Stimulated activated CD8-positive, alpha-beta memory T cell treated with anti-CD3 and anti-CD28 coated beads, Interleukin-15, amount 100 ng/mL, for 1 hour (primary cell): Measurements from ENCODE around the gene IFT122.

Experiments used
- DNase-seq: peaks from one replicate; pipeline ENCODE4 v3.0.0-alpha.2; 2020; ENCODE audit warnings: low read depth

Gene IFT122

DNA sequence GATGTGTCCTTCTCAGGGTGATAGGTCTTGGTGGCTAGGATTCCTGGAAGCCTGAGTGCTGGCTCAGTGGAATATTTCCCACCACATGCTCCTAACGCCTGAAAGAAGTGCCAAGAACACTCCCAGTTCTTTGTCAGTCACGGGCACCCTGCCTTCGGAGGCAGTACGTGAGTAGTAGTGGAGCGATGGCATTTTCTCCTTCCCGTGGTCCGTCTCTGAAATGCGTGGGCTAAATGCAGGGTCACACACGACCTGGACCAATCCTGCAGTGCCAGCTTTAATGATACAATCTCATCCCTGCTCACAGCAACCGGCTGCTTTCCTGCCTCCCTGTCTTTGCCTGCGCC, 117.5 kb downstream of the IFT122 start:
- no peak for DNase-seq

DNA sequence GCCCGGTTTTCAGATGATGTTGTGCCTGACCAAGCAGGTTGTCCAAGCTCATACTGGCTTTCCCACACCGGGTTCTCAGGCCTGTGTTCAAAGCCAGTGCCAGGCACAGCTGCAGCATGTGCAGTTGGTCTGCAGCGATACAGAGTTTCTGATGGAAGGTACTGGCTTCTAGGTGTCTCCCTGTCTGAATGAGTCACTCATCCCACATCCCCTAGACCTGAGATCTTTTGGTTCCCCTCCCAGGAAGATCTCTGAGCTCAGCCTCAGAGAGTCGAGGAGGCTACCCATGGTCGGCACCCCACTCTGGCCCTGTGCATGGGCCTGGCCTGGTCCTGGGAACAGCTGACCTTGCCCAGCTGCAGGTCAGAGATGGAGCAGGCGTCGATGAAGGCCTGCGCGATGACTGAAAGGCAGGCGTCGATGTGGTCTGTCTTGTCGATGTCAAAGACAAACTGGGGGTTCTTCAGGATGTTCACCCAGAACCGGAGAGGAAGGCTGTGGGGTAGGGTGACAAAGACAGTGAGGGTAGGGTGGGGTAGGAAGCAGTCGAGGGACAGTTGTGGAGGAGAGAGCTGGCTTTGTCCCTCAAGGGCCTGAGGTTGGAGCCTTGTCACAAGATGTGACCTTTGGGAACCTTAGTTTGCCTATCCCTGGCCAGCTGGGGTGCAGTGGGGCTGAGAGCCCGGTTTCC, 118.2 kb downstream of the IFT122 start:
- DNase-seq, result no peak

DNA sequence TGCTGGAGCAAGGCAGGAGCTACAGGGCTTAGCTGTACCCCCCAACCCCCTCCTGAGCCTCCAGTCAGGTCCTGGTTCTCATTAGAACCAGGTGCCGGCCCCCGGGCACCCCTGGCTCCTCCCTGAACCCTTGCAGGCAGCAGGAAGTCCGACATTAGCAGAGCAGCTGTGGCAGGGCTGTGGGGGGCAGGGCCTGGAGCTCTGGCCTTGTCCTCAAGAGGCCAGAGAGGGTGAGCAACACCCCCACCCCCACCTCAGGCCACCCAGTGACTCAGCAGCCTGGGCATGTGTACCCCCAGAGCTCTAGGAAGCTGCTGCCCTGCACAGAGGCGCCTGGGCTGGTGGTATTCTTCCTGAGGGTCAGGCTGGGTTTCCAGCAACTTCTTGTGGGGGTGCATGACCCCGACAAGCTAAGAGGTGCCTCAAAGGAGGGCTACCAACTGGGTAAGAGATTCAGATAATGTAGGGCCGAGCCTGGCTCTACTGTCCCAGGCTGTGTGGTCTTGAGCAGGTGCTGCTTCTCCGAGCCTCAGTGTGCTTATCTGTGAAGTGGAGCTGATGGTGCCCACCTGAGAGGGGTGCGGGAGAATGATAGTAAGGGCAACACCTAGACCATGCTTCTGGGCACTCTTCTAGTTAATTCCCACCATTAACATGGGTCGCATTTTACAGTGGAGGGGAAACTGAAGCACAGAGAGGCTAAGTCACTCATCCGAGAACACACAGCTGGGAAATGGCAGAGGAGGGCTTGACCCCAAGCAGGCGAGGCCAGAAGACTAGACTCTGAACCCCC, 118.9 kb downstream of the IFT122 start:
- DNase-seq, result no peak

DNA sequence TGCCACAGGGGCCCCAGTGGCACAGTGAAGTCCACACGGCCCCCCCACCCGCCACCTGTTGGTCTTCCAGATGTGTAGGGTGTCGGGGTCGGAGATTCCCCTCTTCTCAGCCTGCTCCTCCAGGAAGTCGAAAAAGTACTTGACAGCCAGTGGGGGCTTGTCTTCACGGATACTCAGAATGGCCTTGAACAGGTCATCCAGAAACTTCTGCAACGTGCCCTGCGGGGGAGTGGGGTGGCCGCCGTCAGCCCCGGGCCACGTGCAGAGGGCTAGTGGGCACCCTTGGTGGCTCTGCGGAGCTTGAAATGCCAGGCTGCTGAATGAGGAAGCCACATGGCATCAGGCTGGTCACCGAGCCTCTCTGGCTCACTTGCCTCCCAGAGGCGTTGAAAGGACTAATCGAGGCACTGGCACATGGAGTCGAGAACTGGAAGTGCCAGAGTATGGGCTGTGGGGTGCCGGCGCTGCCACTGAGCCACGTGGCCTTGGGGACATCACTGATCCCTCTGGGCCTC, 119.6 kb downstream of the IFT122 start:
- DNase-seq, result no peak

DNA sequence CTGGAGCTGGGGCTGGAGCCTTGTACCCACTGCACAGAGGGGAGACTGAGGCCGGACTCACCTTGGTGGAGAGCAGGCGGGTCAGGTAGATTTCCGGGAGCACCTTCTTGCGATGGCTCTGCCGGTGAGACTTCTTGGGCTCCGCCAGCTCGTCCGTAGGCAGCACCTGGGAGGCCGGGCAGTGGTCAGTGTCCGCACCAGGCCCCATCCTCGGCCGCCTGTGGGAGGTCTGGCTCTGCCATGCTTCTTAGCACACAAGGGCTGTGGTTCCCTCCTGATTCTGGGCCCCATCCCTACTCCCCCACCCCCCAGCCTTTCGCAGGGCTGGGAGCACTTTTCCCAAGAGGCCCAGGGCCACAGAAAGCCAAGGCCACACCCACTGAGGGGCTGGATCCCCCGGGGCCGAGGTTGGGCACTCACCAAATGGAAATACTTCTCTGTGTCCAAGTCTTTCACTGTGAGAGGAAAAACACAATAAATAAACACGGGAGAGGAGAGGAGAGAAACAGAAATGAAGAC, 120.3 kb downstream of the IFT122 start:
- DNase-seq, result no peak

DNA sequence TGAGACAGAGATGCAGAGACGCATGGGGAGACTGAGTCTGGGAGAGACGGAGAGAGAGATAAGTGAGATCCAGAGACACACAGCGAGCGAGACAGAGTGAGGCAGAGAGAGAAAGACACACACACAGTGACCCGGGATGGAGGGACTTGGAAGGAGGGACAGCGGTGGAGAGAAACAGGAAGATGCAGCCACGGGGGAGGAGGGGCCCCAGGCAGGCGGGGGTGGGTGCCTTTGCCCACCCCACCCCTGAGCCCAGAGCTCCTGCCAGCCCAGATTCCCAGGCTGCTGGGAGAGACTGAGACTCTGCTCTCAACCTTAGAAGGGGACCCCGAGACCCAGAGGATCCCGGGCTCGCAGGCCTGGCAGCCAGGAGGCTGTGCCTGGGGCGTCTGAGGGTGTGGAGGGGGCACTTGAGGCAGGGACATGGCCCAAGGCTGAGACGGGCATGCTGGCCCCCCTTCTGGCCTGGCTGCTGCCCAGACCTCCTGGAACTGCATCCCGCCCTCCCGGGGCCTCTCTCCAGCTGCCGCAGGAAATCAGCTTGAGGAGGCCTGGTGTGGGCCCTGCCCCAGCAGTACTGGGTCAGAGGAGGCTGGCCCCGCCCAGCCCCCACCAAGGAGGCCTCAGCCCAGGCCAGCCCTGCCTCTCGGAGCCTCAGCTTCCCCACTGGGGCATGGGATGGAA, 121.0 kb downstream of the IFT122 start:
- DNase-seq, result no peak

DNA sequence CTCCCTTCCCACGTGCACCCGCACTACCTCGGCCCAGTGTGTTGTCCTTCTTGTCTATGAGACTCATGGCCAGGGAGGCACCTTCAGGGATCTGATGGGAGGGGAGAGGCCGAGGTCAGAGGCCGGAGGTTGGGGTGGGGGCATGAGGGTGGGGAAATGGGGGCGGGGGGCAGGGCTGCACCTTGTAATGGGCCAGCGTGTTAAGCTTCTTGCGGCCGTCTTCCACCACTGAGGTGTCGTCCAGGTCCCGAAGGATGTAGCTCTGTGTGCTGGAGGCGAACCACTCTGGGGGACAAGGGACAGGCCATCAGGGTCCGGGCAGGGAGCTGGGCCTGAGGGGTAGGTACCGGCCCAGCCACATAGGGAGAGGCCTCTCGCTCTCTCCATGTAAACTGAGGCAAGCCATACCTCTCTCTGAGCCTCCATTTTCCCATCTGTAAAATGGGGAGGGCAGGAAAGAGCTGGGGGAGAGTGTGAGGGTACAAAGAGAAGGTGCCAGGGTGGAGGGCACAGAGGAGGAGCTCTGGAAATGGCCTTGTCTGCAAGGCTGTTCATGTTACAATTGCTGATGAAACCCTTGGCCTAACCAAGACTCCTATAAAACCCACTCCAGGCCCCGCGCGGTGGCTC, 121.7 kb downstream of the IFT122 start:
- DNase-seq, result no peak

DNA sequence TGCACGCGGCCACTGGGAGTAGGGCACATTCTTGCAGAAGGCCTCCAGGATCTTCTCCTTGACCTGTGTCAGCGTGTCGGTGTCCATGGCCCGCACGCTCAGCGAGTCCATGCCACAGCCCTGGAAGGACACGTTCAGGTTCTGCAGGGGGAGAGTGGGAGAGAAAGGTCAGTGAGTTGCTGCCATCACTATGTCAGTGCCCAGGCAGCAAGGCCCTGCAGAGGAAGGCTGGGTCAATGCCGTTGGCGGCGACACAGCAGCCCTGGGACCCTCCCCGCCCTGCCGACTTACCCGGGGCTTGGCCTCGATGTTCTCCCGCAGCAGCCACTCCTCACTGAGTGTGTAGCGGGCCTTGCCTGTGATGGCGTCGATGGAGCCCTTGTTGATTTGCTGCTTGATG, 122.8 kb downstream of the IFT122 start:
- DNase-seq, result no peak

DNA sequence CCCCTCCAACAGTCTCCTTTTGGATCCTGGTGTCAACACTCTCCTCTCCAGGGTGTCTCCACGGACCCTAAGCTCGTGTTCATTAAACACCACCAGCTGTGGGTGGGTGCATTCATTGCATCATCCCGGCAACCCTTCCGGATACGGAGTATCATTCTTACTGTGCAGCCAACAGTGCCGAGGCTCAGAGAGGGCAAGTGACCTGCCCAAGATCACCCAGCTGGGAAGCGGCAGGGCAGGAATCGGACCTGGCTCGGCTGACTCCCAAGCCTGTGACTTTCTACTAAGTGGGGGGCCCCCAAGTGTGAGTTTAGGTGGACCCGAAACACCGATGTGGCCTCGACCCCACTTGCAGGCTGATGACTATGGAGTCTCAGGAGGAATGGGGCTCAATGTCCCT, 123.3 kb downstream of the IFT122 start:
- no peak for DNase-seq

DNA sequence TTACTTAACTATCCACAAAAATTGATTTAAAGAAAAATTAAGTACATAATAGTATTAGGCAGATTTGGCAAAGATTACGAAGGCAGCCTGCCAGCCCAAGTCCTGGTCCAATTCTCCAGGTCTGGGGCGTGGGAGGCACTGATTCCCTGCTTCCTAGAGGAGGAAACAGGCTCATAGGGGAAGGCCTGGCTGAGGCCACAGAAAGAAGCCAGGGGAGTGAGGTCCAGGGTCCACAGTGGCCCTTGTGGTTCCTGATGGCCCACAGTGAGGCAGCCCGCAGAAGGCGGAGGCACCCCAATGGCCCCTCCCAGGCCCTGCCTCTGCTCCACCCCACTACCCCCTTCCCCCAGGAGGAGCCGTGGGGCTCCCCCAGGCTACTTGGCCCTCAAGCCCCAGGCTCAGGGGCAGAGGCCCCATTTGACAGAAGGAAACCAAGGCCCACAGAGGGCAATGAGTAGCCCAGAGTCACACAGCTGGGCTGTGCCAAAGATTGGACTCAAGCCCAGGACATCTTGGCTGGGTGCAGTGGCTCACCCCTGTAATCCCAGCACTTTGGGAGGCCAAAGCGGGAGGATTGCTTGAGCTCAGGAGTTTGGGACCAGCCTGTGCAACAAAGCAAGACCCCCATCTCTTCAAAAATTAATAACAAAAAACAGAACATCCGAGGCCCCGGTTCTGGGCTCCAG, 124.0 kb downstream of the IFT122 start:
- DNase-seq, result no peak

DNA sequence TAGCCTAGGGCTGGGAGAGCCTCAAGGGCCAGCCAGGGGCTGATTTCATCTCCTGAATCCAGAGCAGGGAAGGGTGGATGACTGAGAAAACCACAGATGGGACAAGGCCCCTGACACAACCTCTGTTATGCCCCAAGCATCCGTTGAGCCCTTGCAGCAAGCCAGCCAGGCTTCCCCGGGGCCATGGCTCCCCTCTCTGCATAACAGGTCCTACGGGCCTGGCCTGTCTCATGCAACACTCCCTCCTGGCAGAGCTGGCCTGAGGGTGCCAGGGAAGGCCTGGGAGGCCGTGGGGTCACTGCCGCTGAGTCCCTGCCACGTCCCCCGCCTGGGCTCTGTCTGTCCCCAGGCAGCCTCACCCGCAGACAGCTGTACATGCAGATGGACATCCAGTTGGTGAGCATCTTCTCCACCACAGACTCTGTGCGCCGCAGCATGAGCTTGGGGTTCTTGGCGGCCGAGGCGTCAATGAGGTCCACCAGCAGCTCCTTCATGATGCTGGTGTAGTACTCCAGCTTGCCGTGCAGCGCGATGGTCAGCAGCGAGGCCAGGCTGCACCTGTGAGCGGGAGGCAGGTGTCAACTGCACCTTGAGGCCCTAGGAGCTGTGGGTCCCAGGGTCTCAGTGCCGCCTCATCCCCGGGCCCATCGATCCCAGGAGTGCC, 125.1 kb downstream of the IFT122 start:
- no peak for DNase-seq

DNA sequence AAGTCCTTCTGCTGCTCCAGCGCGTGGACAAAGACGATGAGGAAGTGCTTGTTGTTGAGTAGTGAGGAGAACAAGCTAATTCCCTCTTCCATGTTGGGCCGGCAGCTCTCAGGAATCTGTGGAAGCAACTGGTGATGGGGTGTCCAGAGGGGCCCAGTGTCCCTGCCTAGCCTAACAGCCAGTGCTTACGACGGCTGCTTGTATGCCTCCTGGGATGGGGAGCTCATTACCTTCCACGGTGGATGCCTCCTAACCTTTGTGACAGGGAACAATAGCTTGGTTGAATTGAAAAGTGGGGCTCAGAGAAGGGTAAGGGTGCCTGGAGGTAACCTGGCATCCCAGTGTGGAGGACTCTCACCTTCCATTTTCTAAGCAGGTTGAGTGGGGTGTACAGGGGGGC, 125.9 kb downstream of the IFT122 start:
- no peak for DNase-seq

DNA sequence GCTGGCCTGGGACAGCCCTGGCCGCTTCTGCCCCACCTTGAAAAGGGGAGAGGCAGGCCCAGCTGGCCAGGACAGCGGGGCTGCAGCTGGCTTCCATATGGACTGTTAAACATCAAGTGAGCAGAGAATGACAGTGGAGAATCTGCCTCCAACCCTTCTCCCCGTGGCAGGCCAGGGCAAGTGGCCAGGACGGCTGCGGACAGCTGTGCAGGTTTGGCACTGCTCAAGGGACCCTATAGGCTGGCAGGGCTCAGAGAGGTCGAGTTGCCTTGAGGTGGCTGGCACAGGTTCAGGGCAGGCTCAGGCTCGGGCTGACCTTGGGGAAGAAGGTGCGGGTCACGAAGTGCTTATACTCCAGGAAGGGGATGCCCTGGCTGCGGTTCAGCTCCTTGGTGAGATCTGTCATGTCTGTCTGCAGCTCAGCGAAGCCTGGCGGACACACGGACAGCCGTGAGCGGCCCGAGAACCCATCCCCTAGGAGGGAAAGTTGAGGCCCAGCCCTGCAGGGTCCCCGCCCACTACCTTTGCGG, 127.2 kb downstream of the IFT122 start:
- no peak for DNase-seq

DNA sequence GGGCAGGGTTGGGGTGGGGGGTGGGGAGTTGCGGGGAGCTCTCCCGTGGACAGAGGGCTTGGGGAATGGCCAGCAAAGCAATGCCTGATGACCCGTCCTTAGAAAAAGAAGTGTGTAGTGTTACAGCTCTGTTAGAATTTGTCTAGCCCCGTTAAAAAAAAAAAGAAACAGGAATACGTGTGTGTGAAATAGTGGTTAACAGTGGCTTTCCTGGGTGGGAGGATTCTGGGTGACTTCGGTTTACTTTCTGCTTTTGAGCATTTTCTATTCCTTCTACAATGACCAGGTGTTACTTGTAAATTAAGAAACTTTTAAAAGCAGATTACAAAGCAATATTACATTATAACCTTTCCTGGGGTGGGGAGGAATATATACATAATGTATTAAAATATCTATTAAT, 127.9 kb downstream of the IFT122 start:
- no peak for DNase-seq

DNA sequence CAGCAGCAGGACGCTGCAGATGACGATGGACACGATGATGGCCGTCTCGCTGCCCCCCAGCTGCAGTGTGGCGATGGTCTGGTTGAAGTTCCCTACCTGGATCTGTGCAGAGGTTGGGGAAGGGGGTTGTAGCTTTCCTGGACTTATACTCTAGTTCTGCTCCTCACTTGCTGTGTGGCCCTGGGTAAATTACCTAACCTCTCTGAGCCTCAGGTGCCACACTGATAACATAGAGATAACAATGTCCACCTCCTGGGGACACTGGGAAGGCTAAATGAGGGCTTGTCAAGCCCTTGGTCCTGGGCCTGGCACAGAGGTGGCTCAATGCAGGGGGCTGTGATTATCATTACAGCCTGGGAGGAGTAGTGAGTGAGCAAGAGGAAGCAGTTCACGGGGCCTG, 129.8 kb downstream of the IFT122 start:
- no peak for DNase-seq
